GM19452 (cell line): ENCODE results near the gene ZNF607.

Source experiments
- ATAC-seq: cut with Tn5 transposase; IDR thresholded peaks from one replicate; pipeline ENCODE4 v1.9.1; 2021; ENCODE audit not compliant: unreplicated experiment

The ZNF607 gene

DNA sequence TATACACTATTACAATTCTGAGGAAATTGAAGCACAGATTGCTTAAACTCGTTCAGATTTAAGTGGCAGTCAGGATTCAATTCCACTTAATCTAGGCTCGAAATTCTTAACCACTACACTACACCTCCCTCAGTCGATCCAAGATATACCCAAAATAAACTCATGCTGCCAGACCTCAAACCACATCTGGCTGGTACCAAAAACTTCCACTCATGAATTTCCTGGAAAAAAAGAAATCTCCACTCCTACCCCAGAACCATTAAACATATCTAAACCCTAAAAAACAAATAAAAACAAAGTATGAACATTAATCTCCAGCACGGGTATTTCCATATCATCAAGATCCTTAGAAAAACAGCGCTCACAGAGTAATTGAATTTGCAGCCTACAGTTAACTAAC, 65.4 kb downstream of the ZNF607 start:
- ATAC-seq, result no peak
